GM12892 (cell line): ENCODE results near the gene SLC6A16.

Experiments
- DNase-seq: peaks from one replicate; pipeline ENCODE4 v3.0.0; 2011; ENCODE audit not compliant: insufficient read length
- FAIRE-seq: peaks from 2 replicates; lab custom pipeline; 2011; peaks lifted over from hg19 to GRCh38; lab: Jason Lieb, UNC
- POLR2A ChIP-seq: IDR thresholded peaks from 2 replicates; pipeline ENCODE4 v1.6.1; 2011; ENCODE audit warnings: low read depth, low read length, control low read depth
- POLR2AphosphoS5 ChIP-seq: IDR thresholded peaks from 2 replicates; pipeline ENCODE4 v1.6.1; 2011; ENCODE audit warnings: low read depth, low read length, control low read depth
- TAF1 ChIP-seq: IDR thresholded peaks from 2 replicates; pipeline ENCODE4 v1.6.1; 2011; ENCODE audit warnings: low read depth, mild to moderate bottlenecking, control low read depth, low read length, borderline replicate concordance

SLC6A16 gene

DNA sequence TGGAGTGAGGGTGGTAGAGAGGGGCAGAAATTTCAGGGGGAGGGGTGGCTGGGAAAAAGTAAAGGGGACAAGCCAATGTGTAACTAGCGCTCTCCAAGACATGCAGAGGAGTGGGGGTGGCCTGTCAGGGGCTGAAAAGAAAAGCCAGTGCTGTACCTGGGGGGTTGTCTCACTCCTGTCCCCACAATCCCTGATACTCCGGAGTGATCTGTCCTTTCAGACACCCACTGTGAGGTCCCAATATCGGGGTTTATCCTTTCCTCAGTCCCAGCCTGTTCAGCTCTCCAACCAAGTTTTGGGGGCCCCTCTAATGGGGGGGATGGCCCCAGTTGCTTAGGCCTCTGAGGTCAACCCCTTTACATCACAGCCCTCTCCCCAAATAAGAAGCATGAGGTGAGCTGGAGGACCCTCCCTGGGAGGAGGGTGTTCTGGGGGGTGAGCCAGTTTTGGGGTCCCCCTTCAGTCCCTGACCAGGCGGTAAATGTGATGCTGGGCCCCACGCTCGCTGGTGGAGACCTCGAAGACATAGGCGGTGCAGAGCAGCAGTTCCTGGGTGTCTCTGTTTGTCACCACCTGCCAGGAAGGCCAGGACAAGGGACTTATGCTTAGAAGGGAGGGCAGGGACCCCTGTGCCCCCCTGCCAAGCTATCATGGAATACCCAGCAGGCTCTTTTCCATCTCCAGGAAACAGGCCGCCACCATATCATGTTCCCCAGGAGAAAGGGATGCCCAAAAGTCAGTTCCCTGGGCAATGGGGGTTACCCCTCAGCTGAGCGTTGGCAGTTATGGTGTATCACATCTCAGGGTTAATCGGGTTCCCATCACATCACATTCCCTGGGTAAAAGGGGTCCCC lies 16.1 kb upstream of the SLC6A16 start:
- DNase-seq (no peak), FAIRE-seq (no peak)
- TF ChIP-seq POLR2AphosphoS5 (no peak), POLR2A (no peak), TAF1 (no peak)

DNA sequence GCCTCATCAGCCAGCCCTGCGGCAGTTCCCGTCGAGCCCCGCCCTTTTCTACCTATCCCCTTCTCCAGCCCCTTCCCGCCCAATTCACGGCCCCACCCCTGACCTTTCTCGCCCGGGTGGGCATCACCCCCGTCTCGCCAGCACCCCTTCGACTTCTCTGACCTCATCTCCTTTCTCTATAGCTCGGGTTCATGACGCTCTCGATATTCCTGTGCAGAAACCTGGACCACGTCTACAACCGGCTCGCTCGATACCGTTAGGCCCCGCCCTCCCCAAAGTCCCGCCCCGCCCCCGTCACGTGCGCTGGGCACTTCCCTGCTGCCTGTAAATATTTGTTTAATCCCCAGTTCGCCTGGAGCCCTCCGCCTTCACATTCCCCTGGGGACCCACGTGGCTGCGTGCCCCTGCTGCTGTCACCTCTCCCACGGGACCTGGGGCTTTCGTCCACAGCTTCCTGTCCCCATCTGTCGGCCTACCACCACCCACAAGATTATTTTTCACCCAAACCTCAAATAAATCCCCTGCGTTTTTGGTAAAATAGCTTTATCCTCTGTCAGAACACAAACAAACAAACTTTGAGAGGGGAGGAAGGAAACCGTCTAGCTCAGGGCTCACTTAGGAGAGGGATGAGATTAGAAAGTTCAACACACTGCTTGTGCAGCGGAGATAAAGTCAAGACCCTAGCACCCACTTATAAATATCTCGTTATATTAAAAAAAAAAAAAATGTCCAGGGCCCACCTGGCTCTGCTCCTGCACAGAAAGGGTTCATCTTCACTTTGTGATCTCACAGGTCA lies 15.3 kb upstream of the SLC6A16 start:
- FAIRE-seq, result peak; percentile 90
- peak; percentile 89 for DNase-seq
- TF ChIP-seq TAF1 (no peak), POLR2AphosphoS5 (no peak), POLR2A (no peak)

GRCh38 chr19:49339301-49340068 lies 14.5 kb upstream of the SLC6A16 start:
- TF ChIP-seq POLR2AphosphoS5, result no peak
- no peak for TF ChIP-seq POLR2A
- TF ChIP-seq TAF1, result no peak
- DNase-seq, result no peak

DNA sequence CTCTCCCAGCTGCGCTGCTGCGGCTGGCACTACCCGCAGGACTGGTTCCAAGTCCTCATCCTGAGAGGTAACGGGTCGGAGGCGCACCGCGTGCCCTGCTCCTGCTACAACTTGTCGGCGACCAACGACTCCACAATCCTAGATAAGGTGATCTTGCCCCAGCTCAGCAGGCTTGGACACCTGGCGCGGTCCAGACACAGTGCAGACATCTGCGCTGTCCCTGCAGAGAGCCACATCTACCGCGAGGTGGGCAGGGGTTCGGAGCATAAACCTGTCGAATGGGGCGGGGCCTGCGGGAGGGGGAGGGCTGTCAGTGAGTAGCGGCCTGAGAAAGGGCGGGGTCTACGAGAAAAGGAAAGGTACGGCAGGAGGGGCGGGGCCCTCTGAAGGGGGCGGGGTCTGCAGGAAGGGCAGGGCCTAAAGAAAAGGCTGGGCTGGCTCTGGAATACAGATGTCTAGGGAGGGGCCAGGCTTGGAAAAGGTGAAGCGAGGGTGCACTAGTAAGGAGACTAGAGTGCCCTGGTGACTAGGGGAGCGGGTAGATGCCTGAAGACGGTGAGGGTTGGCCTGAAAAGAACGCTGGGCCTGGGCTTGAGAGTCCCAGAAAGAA lies 13.8 kb upstream of the SLC6A16 start:
- FAIRE-seq, result no peak
- TF ChIP-seq TAF1, result no peak
- TF ChIP-seq POLR2A, result no peak
- TF ChIP-seq POLR2AphosphoS5, result no peak
- DNase-seq, result no peak

More at GRCh38 chr19:49339301-49340068, 14.5 kb upstream of the SLC6A16 start:
- FAIRE-seq, result no peak

GRCh38 chr19:49338023-49338677 lies 13.2 kb upstream of the SLC6A16 start:
- FAIRE-seq (no peak), DNase-seq (no peak)
- TF ChIP-seq POLR2AphosphoS5 (no peak), POLR2A (no peak), TAF1 (no peak)

GRCh38 chr19:49337267-49338022 lies 12.5 kb upstream of the SLC6A16 start:
- TF ChIP-seq TAF1 (no peak), POLR2A (no peak), POLR2AphosphoS5 (no peak)
- no peak for DNase-seq
- FAIRE-seq, result no peak

GRCh38 chr19:49336482-49337266 lies 11.7 kb upstream of the SLC6A16 start:
- no peak for TF ChIP-seq POLR2A
- no peak for TF ChIP-seq POLR2AphosphoS5
- TF ChIP-seq TAF1, result no peak
- FAIRE-seq, result no peak
- no peak for DNase-seq

GRCh38 chr19:49335784-49336481 lies 10.9 kb upstream of the SLC6A16 start:
- DNase-seq (no peak), FAIRE-seq (peak; percentile 74)
- TF ChIP-seq POLR2AphosphoS5 (no peak), POLR2A (no peak; the same call in 1 of the 2 replicates), TAF1 (no peak)

- TF ChIP-seq TAF1 (no peak; the same call in 1 of the 2 replicates), POLR2AphosphoS5 (peak; percentile 67; the same call in 1 of the 2 replicates), POLR2A (peak; percentile 77)
- peak; percentile 59 for DNase-seq
- peak; percentile 74 for FAIRE-seq
Measured at GRCh38 chr19:49335071-49335783, 10.2 kb upstream of the SLC6A16 start, which contains the start of gene CD37. CD37 (plus strand) TSS chr19:49335406; CDS start chr19:49335541, 135 bp downstream.
